ENCODE measurements around the gene NRCAM.
A peak's percentile ranks its signal among the peaks of the same experiment; 100 is the strongest.
"Not testable (repeated sequence)": the region's sequence is repeated elsewhere in the genome, so short reads cannot be mapped to it uniquely, and the experiment has no call there.

NRCAM gene

GRCh38 chr7:108396080-108396479 lies 60.2 kb downstream of the NRCAM start:
- DNase-seq (ENCODE audit: low read depth, low spot score) = no peak

- no peak for DNase-seq (ENCODE audit: low read depth, low spot score)
Observed at GRCh38 chr7:108395426-108395825, 60.8 kb downstream of the NRCAM start.

- not testable (repeated sequence) for DNase-seq (ENCODE audit: low read depth, low spot score)
Observed at GRCh38 chr7:108393097-108393496, 63.1 kb downstream of the NRCAM start.

GRCh38 chr7:108387686-108388085 lies 68.5 kb downstream of the NRCAM start:
- not testable (repeated sequence) for DNase-seq (ENCODE audit: low read depth, low spot score)

- no peak for DNase-seq (ENCODE audit: low read depth, low spot score)
Observed at GRCh38 chr7:108385834-108386422, 70.3 kb downstream of the NRCAM start.

GRCh38 chr7:108384716-108385483 lies 71.3 kb downstream of the NRCAM start:
- no peak for DNase-seq (ENCODE audit: low read depth, low spot score)

GRCh38 chr7:108382932-108383331 lies 73.3 kb downstream of the NRCAM start:
- no peak for DNase-seq (ENCODE audit: low read depth, low spot score)

- no peak for DNase-seq (ENCODE audit: low read depth, low spot score)
Observed at GRCh38 chr7:108380517-108380916, 75.7 kb downstream of the NRCAM start.

GRCh38 chr7:108376206-108376605 lies 80.0 kb downstream of the NRCAM start:
- no peak for DNase-seq (ENCODE audit: low read depth, low spot score)

- no peak for DNase-seq (ENCODE audit: low read depth, low spot score)
Observed at GRCh38 chr7:108375668-108376067, 80.6 kb downstream of the NRCAM start.

GRCh38 chr7:108374899-108375298 lies 81.3 kb downstream of the NRCAM start:
- DNase-seq (ENCODE audit: low read depth, low spot score) = no peak

GRCh38 chr7:108372618-108373017 lies 83.6 kb downstream of the NRCAM start:
- DNase-seq (ENCODE audit: low read depth, low spot score) = no peak

- DNase-seq (ENCODE audit: low read depth, low spot score) = no peak
Observed at GRCh38 chr7:108370616-108371015, 85.6 kb downstream of the NRCAM start.

GRCh38 chr7:108368466-108368865 lies 87.8 kb downstream of the NRCAM start:
- no peak for DNase-seq (ENCODE audit: low read depth, low spot score)

- DNase-seq (ENCODE audit: low read depth, low spot score) = no peak
Observed at GRCh38 chr7:108367946-108368345, 88.3 kb downstream of the NRCAM start.

- no peak for DNase-seq (ENCODE audit: low read depth, low spot score)
Observed at GRCh38 chr7:108367314-108367713, 88.9 kb downstream of the NRCAM start.

- no peak for DNase-seq (ENCODE audit: low read depth, low spot score)
Observed at GRCh38 chr7:108363659-108364058, 92.6 kb downstream of the NRCAM start.

- no peak for DNase-seq (ENCODE audit: low read depth, low spot score)
Observed at GRCh38 chr7:108360058-108360800, 96.0 kb downstream of the NRCAM start.

GRCh38 chr7:108358553-108358952 lies 97.7 kb downstream of the NRCAM start:
- no peak for DNase-seq (ENCODE audit: low read depth, low spot score)

GRCh38 chr7:108351729-108352131 lies 104.5 kb downstream of the NRCAM start:
- DNase-seq (ENCODE audit: low read depth, low spot score) = no peak

- DNase-seq (ENCODE audit: low read depth, low spot score) = no peak
Observed at GRCh38 chr7:108348913-108349312, 107.3 kb downstream of the NRCAM start.

- peak; percentile 88 for DNase-seq (ENCODE audit: low read depth, low spot score)
Observed at GRCh38 chr7:108347616-108348015, 108.6 kb downstream of the NRCAM start.
